HG03139 (cell line): Measurements from ENCODE around the gene HECW1.
"Not testable (repeated sequence)": the region's sequence is repeated elsewhere in the genome, so short reads cannot be mapped to it uniquely, and the experiment has no call there.

Experiments used
- ATAC-seq: cut with Tn5 transposase; IDR thresholded peaks from one replicate; pipeline ENCODE4 v1.9.1; 2021; ENCODE audit not compliant: unreplicated experiment

HECW1 gene

GRCh38 chr7:43302773-43303460, 190.5 kb downstream of the HECW1 start:
- ATAC-seq = no peak

DNA sequence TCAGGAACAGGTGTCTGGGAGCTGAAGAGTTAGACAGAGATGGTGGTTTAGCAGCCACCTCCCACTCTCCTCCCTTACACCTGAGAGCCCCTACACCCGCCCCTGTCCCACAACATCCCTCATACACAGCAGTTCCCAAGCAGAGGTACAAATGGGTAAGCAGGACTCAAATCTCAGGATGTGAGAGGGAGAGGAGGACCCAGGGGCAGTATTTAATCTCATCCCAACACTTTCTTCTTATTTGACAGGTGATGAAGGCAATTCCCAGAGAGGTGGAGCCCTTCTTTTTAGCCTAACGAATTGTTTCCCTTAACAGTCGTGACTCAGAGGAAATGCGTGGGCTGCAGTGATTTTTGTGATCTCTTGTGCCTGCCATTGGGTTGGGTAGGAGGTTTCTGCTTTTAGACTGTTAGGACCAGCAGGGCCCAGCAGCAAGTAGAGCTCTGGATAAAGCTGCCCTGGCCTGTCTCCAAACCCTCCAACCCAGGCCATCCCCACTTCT, 191.3 kb downstream of the HECW1 start:
- no peak for ATAC-seq

- no peak for ATAC-seq
Measured at GRCh38 chr7:43306404-43306803, 194.0 kb downstream of the HECW1 start.

- ATAC-seq = no peak
Measured at GRCh38 chr7:43307522-43307921, 195.1 kb downstream of the HECW1 start.

DNA sequence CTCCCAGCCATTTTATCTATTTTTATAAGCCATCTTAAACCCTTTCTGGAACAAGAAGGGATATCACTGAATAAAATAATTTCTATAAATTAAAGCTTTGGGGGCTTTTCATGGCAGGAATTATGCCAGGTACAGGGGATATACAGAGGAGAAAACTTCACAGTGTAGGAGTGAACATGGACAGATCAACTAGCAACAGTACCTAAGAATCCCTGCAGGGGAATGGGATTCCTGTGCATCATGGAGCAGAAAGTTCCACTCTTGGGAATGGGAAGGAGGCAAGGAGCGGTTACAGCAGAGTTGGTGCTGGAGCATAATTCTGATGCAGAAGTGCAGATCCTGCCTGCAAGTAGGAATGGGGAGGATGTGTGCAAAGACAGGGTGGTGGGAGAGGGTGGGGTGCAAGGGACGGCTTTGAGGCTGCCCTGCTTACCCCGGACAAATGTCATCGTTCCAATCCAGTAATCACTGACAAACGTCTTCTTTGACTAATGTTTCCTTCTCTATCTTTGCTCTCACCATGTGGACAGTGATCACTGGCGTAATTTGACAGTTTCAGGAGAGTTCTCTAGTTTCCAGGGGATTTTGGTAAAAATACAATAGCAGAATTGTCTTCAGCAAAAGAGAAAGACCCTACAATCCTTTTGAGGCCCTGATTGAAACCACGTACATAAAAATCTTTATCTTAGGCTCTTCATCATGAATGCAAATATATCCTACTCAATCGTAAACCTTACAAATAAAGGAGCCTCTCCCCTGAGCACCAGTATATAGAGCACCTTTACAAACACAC, 196.7 kb downstream of the HECW1 start:
- no peak for ATAC-seq

DNA sequence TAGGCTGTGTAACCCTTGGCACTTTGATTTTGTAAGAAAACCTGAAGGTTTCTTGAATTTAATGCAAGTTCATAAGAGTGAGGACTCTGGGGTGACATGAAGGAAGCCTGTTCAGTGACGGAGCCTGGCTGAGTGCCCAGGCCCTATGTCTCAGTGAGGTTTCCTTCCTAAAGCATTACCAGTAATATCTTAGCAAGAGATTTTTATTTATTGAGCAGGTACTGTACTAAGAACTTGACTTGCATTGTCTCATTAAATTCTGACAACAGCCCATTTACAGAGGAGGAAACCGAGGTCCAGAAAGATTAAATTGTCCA, 197.2 kb downstream of the HECW1 start:
- ATAC-seq = no peak

GRCh38 chr7:43311052-43311451, 198.6 kb downstream of the HECW1 start:
- ATAC-seq = no peak

DNA sequence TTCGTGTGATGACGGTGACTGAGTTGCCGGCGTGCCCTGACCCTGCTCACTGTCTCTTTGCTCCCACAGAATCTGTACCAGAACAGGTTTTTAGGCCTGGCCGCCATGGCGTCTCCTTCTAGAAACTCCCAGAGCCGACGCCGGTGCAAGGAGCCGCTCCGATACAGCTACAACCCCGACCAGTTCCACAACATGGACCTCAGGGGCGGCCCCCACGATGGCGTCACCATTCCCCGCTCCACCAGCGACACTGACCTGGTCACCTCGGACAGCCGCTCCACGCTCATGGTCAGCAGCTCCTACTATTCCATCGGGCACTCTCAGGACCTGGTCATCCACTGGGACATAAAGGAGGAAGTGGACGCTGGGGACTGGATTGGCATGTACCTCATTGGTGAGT, 199.2 kb downstream of the HECW1 start:
- ATAC-seq = no peak

GRCh38 chr7:43313628-43314378, 201.4 kb downstream of the HECW1 start:
- no peak for ATAC-seq

GRCh38 chr7:43314379-43315158, 202.1 kb downstream of the HECW1 start:
- ATAC-seq = no peak

DNA sequence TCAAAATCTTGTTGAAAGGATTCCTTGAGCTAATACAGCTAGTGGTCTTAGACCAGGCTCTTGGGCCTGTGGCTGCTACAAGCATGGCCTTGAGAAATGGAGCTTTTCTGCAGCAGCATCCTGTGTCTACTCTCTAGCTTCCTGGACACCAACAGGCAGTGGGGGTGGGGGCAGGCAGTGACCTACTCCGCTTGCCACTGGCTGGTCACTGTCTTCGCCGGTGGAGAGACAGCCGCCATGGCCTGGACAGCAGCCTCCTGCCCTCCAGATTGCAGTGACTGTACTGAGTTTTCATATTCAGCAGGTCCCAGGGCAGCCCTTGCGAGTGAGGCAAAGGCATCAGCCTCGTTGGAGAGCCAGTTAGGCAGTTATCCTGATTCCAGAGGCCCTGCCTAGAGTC, 204.6 kb downstream of the HECW1 start:
- ATAC-seq = no peak

- no peak for ATAC-seq
Measured at GRCh38 chr7:43318188-43318770, 205.8 kb downstream of the HECW1 start.

DNA sequence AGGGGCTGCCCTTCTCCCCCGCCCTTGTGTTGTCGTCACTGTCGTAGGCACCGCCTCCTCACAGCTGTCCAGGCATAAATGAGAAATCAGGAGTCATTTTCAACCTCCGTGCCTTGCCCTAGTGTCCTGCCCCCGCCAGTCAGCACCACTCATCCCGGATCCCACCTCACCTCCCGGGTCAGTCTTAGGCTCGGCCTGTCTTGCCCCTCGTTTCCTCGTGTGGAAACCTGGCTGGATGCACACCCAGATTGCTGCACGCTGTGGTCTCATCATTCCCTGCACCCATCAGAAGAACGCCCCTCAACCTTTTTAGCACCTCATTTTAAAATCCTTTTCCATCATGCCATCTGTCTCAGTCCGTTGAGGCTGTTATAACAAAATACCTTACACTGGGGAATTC, 213.1 kb downstream of the HECW1 start:
- ATAC-seq = no peak

DNA sequence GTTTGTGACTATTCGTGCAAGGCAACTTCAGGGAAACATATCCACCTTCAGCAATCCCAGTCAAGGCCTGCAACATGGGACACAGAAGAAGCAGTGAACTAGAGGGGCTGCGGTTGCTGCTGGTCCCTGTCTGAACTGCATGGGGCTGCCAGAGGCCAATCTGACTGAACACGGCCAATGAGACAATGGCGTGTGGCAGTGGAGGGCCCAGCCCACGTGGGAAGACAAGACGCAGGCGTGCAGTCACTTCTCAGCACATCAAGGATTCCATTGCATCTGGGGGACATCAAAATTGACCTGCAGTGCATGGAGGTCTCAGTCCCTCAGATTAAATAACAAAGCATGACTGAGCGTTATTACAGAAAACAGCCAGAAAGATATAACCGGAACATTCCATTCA, 215.9 kb downstream of the HECW1 start:
- ATAC-seq = no peak

GRCh38 chr7:43328785-43329380, 216.4 kb downstream of the HECW1 start:
- no peak for ATAC-seq

GRCh38 chr7:43332193-43332796, 219.8 kb downstream of the HECW1 start:
- ATAC-seq = no peak

DNA sequence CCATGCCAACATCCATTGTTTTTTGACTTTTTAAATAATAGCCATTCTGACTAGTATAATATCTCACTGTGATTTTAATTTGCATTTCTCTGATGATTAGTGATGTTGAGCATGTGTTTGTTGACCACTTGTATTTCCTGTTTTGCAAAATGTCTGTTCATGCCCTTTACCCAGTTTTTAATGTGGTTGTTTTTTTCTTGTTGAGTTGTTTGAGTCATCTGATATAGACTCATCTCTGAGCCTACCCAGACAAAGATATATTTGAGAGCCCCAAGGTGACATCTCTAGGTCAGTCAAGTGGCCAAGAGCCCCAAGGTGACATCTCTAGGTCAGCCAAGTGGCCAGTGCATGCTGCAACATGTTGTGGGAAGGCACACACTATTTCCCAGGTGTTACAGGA, 224.7 kb downstream of the HECW1 start:
- no peak for ATAC-seq

GRCh38 chr7:43337811-43338210, 225.4 kb downstream of the HECW1 start:
- no peak for ATAC-seq

DNA sequence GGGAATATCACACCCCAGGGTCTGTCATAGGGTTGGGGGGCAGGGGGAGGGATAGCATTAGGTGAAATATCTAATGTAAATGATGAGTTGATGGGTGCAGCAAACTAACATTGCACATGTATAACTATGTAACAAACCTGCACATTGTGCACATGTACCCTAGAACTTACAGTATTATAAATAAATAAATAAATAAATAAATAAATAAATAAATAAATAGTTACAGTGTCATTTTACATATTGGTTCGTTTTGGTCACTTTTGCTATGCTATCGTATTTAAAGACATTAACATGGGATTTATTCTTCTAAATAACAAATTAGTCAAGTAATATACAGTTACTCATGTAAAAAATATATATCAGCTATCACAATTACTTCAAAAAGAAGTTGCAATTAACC, 228.7 kb downstream of the HECW1 start:
- ATAC-seq = no peak

DNA sequence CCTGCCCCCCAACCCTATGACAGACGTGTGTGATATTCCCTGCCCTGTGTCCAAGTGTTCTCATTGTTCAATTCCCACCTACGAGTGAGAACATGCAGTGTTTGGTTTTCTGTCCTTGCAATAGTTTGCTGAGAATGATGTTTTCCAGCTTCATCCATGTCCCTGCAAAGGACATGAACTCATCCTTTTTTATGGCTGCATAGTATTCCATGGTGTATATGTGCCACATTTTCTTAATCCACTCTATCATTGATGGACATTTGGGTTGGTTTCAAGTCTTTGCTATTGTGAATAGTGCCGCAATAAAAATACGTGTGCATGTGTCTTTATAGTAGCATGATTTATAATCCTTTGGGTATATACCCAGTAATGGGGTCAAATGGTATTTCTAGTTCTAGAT, 231.0 kb downstream of the HECW1 start:
- not testable (repeated sequence) for ATAC-seq
